GM18951 (cell line): ENCODE results near the gene SDR39U1.

Experiments used
- POLR2A ChIP-seq: IDR thresholded peaks from 4 replicates; pipeline ENCODE4 v1.6.1; 2011; ENCODE audit warnings: mild to moderate bottlenecking; ENCODE audit not compliant: insufficient read length, insufficient read depth; ENCODE audit errors: extremely low read depth
- in situ Hi-C: fragments of 300-500 bp; cut with MboI; formaldehyde crosslinking; loops from one replicate; pipeline ENCODE4 v1.12.0; 2022; ENCODE audit warnings: low sequenced_read_pairs, mixed read lengths, inconsistent platforms; ENCODE audit not compliant: unreplicated experiment

SDR39U1 gene

DNA sequence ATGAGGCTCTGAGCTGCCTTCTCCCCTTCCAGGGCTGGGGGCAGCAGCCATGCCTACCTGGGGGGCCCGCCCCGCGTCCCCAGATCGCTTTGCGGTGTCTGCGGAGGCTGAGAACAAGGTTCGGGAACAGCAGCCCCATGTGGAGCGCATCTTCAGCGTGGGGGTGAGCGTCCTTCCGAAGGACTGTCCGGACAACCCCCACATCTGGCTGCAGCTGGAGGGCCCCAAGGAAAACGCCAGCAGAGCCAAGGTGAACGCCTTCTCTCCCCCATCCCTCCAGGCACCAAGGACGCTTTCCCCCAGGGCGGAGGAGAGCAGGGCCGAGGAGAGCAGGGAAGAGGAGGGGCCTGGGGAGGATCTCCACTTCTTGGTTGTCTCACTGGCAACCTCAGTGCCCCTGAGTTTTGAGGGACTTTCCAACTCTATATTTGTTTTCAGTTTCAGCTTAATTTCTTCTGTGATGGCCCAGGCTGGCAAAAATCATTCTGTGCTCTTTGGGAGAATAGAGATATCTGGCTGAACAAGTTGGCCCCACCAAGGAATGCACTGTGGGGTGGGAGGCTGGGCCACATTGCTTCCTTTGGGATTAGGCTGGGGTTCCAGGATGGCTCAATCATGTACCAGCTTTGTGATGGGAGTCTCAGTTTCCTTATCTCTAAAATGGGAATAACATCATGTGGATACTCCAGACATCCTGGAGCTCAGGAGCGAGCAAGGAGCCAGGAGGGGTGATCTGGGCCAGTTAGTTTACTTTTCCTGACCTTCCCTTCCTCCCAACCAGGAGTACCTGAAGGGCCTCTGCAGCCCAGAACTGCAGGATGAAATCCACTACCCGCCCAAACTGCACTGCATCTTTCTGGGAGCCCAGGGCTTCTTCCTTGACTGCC, 11.7 kb downstream of the SDR39U1 start:
- in situ Hi-C loops, result loop anchor here (10.0 kb wide), 1 partner anchor 96 kb away; the partner anchor contains the start of genes ADCY4 and RIPK3
- peak; percentile 59 for TF ChIP-seq POLR2A

DNA sequence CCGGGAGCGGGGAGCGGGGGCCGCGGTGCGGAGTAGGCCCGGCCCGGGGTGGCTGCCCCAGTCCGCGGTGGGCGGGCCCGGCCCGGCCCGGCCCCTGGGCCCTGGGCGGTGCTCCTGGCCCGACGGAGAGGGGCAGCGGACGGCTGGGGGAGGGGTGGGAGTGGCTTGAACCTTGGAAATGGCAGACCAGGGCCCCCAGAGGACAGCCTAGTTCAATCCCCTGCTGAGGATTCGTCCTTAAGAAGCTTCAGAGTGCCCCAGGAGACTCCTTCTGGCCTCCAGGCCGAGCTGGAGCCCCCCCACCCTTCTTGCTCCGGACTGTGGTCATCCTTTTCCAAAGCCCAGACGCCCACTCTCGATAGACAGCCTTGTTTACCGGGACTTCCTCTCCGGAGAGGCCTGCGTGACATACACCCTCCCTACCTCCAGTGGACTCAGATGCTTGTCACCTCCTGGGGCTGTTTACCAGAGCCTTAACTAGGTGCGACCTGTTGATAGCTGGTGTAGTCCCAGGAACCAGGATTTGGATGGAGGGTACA, 12.4 kb downstream of the SDR39U1 start:
- in situ Hi-C loops, result loop anchor here (10.0 kb wide), 1 partner anchor 95 kb away; the partner anchor contains the start of genes ADCY4 and RIPK3
- no peak for TF ChIP-seq POLR2A

DNA sequence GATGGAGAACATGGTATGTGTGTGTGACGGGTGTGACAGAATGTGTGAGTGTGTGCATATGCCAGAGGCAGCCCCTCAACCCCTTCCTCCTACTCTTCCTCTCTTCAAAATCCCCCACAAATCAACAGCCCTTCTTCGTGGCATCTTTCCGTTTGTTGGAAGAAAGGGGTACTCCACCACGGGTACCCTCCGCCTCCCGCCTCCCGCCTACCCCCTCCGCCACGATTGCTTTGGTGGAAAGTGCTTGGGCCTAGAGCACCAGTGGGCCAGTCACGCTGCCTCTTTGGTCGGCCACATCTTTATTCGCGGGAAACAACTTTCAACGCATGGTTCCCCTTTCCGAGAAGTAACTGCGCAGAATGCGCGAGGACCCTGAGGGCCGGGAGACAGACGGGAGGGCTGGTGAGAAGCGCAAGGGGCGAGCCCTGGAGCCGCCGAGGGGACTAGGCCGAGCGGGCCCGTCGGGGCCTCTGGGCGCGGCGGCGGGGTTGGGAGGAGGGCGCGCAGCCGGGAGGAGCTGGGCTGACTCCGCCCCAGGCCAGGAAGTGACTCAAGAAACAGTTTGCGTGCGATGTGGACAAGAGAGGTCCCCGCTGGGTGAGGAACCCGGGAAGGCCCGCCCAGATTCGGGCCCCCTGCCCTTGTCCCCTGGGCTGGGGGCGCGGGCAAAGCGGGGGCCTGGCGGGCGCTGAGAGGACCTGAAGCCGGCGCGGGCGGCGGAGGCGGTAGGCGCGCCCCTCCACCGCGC, 13.0 kb downstream of the SDR39U1 start, which contains the start of the genes CBLN3 and KHNYN:
Gene CBLN3, minus strand, starts transcription at position 274 of the 748 bp plus-strand sequence. CDS start 614 bp downstream, outside the sequence.
Gene KHNYN, plus strand, starts transcription at position 560 of the 748 bp plus-strand sequence. CDS start 777 bp downstream, outside the sequence.
- in situ Hi-C loops, result loop anchor here (10.0 kb wide), 2 partner anchors 55 to 95 kb away; partner anchors contain the start of genes ADCY4 and RIPK3

DNA sequence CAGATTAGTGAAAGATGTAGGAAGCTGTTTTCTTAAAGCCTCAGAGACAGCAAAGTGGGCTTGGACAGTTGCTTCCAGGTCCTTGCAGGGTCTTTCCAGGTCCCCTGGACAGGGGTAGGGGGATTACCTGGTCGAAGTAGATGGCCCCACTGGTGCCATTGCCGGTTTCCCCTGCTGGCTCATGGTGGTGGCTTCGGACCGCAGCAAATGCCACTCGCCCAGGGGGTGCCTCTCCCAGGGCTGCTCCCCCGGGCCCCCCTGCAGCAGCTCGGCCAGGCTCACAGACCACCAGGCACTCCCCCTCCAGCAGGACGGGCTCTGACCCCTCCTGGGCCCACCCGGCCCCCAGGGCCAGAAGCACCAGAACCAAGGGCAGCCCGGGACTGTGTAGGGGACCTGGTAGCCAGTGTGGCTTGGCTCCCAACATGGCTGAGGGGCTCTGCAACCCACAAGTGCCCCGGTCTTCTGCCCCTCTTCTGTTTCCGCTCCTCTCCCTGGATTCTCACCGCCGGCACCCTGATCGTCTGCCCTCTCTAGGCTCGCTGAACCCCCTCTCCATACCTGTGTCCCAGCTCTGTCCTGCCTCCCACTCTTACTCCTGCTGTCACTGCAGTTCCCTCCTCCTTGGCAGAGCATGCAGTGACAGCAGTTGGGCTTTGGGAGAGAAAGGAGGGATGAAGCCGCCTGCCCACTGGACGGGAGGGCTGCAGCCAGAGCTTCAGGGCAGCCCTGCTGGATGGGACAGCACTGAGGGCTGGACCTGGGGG, 13.8 kb downstream of the SDR39U1 start:
- in situ Hi-C loops, result loop anchor here (10.0 kb wide), 1 partner anchor 54 kb away; no protein-coding TSS in a partner anchor
- TF ChIP-seq POLR2A, result no peak

More for the DNA sequence above, 13.0 kb downstream of the SDR39U1 start, which contains the start of the genes CBLN3 and KHNYN:
- peak; percentile 97 for TF ChIP-seq POLR2A

DNA sequence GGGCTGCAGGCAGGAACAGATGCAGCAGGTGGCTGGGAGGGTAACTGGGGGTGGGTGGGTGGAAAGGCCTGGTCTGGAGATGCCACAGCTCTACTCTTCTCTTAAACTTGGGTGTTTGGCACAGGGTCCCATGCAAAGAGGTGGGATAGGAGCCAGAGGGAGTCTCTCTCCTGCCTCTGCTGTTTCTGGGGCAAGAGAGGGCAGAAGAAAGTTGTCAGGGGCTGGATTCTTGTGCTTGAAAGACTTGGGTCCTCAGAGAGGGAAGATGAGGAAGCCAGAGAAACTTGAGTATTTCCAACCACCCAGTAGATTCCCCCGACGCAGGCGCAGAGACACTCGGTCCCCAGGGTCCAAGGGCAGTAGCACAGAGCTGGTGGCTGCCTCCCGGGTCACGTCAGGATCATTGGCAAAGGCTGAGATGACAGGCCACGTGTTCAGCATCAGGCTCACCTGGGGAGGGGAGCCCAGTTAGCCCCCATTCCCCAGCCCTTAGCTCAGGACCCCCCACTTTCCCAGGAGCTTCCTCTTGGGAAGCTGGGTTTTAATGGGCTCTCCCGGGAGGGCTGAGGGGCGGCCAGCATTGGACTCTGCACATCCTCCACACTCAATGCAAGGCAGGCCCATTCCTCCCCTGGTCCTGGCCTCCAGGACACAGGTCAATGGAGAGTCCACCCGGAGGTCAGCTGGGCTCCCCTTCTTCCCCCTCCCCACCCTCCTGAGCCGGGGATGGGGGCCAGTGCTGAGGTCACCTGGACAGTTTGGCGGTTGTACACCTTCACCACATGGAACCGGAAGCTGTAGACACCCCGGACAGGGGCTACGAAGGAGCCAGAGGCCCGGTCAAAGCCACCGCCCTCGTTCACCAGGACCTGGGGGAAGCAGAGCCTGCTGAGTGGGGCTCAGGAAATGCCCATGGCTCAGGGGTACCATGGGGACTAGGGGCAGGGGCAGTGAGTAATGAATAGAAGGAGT, 14.8 kb downstream of the SDR39U1 start:
- in situ Hi-C loops, result loop anchor here (10.0 kb wide), 1 partner anchor 53 kb away; no protein-coding TSS in a partner anchor
- TF ChIP-seq POLR2A, result no peak

DNA sequence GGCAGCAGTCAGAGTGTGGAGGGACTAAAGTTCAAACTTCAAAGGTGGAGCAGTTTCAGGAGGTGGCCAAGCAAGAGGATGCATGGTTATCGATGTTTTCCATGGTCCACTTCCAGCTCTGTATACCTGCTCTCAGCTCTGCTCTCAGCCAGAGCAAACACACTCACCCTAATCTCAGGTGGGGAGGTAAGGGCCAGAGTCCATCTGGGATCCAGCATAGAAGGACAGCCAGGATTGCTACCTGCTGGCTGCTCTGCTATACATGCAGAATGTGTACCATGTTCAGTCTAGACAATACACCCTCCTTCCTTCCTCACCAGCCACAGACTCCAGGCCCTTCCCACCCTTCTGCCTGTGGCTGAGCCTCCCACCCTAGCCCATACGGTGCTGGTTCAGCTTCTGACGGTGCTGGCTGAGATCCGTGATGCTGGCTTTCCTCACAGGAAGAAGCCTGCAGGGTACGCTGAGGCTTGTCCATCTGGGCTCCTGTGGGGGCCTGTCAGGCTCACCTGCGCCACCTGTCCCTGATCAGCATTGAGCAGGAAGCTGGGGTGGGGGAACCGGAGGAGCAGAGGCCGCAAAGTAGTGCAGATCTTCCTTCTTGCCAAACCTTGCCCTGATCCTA, 15.6 kb downstream of the SDR39U1 start:
- in situ Hi-C loops, result loop anchor here (10.0 kb wide), 1 partner anchor 52 kb away; no protein-coding TSS in a partner anchor
- no peak for TF ChIP-seq POLR2A

DNA sequence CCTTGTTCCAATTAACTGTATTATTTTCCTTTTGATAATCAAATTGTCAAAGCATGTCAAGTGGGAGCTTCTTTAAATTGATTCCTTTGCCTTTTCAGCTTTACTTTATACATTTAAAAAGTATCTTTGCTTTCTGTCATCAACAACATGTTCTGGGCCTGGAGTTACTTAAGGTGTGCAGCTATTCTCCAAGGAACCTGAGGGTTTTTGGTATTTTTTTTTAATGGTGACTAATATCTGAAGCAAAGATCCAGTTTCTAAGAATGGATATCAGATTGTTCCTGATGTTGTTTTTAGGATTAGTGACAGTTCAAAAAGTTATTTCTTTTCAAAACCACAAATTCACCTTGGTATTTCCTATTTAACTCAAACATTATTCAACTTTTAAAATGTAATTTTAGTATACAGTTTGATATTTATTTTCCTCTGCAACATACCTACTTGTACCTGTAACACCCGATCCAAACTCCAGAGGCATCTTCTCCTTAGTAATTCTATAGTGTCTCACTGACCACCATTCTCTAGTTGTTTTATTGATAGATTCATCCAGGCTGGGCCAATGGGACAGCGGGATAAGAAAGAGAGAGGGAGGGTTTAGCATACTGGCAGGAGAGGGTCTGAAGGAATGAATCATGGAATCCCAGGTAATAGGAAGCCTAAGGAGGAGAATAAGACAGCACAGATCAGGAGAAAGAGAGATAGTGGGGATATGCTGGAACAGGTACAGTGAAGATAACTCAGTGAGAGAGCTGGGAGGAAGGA, 16.2 kb downstream of the SDR39U1 start:
- TF ChIP-seq POLR2A, result no peak
- in situ Hi-C loops, result loop anchor here (10.0 kb wide), 1 partner anchor 52 kb away; no protein-coding TSS in a partner anchor

DNA sequence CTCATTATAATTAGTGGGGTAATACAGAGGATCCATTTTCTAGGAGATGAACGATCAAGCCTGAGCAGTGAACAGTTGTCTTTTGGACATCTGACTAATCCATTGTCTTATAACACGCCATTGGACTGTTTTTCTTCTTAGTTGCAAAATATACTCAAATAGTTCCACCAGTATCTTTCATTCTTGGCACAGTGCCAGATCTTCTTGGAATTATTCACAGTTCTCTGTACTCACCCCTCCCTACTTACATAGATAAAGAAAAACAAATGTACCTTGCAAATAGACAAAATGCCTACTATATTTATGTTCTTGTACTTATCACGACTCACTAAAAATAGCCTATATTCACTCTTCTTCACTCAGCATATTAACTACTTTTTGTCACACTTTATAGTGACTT, 16.9 kb downstream of the SDR39U1 start:
- no peak for TF ChIP-seq POLR2A

DNA sequence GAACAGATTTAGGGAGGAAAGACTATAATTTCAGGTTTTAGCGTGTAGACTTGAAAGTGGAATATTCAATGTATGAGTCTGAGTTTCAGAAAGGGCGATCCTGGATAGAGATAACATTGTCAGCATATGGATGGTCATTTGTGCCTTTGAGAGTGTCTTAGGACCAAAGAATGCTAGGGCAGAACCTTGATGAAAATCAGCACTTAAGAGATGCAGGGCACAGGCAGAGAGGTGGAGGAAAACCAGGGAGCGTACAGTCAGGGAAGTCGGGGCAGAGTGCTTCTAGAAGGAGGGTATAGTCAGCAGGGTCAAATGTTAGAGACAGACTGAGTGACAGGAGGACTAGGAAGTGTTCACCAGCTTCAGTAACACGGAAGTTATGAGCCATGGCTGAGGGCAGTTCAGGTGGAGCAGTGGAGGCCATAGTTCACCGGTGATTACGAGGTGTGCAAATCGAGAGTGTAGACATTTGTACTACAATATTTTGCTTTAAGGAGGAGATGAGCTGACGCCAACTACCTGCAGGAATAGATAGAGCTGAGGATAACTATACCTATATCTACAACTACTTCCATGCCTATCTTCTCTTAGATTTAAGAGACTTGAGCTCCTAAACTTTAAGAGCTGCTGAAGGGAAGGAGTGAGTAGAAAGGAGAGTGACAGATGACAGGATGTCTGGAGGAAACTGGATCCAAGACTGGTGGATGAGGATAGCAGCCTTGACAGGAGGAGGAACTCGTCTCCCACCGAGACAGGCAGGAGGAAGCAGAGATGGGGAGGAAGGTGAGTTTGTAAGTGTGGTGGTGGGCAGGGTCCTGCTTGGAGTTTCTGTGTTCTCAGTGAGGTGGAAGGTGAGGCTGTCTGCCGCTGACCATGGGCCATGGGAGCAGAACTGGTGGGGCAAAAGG, 19.6 kb downstream of the SDR39U1 start:
- in situ Hi-C loops, result loop anchor here (10.0 kb wide), 1 partner anchor 48 kb away; no protein-coding TSS in a partner anchor
- no peak for TF ChIP-seq POLR2A

More for the DNA sequence above, 16.9 kb downstream of the SDR39U1 start:
- in situ Hi-C loops, result loop anchor here (10.0 kb wide), 1 partner anchor 51 kb away; no protein-coding TSS in a partner anchor

DNA sequence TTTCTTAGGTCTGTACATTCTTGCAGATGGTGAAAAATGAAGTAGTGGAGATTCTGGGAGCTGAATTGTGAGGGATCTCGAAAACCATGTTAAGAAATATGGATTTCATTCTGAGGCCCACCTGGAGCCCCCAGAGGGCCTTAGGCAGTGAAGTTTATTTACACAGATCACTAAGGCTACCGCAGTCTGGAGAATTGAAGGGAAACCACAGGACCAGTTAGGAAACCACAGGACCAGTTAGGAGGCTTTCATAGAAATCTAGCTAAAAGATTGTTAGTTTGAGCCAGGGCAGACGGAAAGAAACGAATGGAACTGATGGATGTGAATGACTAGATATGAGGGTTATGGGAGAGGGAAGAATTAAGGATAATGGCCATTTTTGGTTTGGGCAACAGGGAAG, 20.3 kb downstream of the SDR39U1 start:
- no peak for TF ChIP-seq POLR2A
- in situ Hi-C loops, result loop anchor here (10.0 kb wide), 1 partner anchor 47 kb away; no protein-coding TSS in a partner anchor
